Endothelial cell of umbilical vein (primary cell): ENCODE results near the gene CACNB3. TPM values are rescaled to one million over a fixed set of nuclear protein-coding genes. Genes with fewer than 3 reads are reported as not detected.

Experiments
- BruUV-seq: library from RNA; stranded (reverse); fragments of 400-500 nt; replicated peaks from 2 replicates; lab custom pipeline; 2021; lab: Mats Ljungman, UMichigan
- CTCF ChIA-PET: fragments of 300-600, 350-600 bp; sonication (Branson Sonifier 250); formaldehyde crosslinking; loops from one replicate; lab custom pipeline; 2021; ENCODE audit warnings: antibody characterized with exemption, inconsistent platforms; lab: Charles Lee
- POLR2A ChIA-PET: fragments of 300-600, 350-600 bp; sonication (Branson Sonifier 250); formaldehyde crosslinking; loops from one replicate; lab custom pipeline; 2021; ENCODE audit warnings: antibody characterized with exemption, inconsistent platforms; lab: Charles Lee
- DNase-seq: peaks from one replicate; pipeline ENCODE4 v3.0.0-alpha.2; 2011; ENCODE audit warnings: low read depth, low spot score
- FAIRE-seq: peaks from 2 replicates; lab custom pipeline; 2011; peaks lifted over from hg19 to GRCh38; lab: Jason Lieb, UNC
- H2AFZ ChIP-seq: 2 replicates; pipeline ENCODE4 v1.6.0; 2012; ENCODE audit warnings: low read depth, low read length, control low read depth, inconsistent platforms
- H3K27ac ChIP-seq: 2 replicates; pipeline ENCODE4 v1.5.1; 2011; ENCODE audit warnings: low read depth, mild to moderate bottlenecking, control low read depth, low read length, moderate library complexity; ENCODE audit not compliant: insufficient read depth
- H3K27me3 ChIP-seq, 2 experiments: 2 replicates each; pipeline versions ENCODE4 v1.6.0 to v1.6.1; 2011; ENCODE audit warnings: low read length in 2 of 2, mixed read lengths in 1 of 2; ENCODE audit not compliant: control insufficient read depth in 2 of 2, insufficient read depth in 2 of 2
- H3K36me3 ChIP-seq, 2 experiments: 2 replicates in 1 of 2; 3 replicates in 1 of 2; pipeline ENCODE4 v1.5.1; 2011; ENCODE audit warnings: low read length in 2 of 2, mild to moderate bottlenecking in 1 of 2, moderate library complexity in 1 of 2; ENCODE audit not compliant: control insufficient read depth in 2 of 2, insufficient read depth in 2 of 2; ENCODE audit errors: extremely low read depth in 1 of 2
- H3K4me1 ChIP-seq: 3 replicates; pipeline ENCODE4 v1.5.1; 2011; ENCODE audit warnings: mild to moderate bottlenecking, low read length; ENCODE audit not compliant: control insufficient read depth, insufficient read depth; ENCODE audit errors: extremely low read depth
- H3K4me2 ChIP-seq: 2 replicates; pipeline ENCODE4 v1.6.1; 2011; ENCODE audit warnings: low read length, control low read depth, mixed read lengths; ENCODE audit not compliant: insufficient read depth
- H3K4me3 ChIP-seq, 3 experiments: fragments of 200-600 bp in 1 of 3; sonication (generic), shearing (Covaris generic) in 1 of 3; replicated peaks in 1 of 3; 2 replicates each; pipeline ENCODE4 v1.5.1; 2011 to 2016; ENCODE audit warnings: control low read depth in 3 of 3, low read length in 3 of 3, mild to moderate bottlenecking in 2 of 3, inconsistent platforms in 1 of 3, low read depth in 1 of 3, moderate library complexity in 1 of 3; ENCODE audit not compliant: insufficient read depth in 1 of 3
- H3K79me2 ChIP-seq: 2 replicates; pipeline ENCODE4 v1.6.0; 2012; ENCODE audit warnings: low read length, inconsistent platforms; ENCODE audit not compliant: control insufficient read depth, insufficient read depth
- H3K9ac ChIP-seq: replicated peaks from 2 replicates; pipeline ENCODE3; 2011; ENCODE audit warnings: low read length, control low read depth; ENCODE audit not compliant: insufficient read depth; ENCODE audit errors: extremely low read depth
- H3K9me1 ChIP-seq: replicated peaks from 3 replicates; pipeline ENCODE4 v1.6.0; 2011; ENCODE audit warnings: mild to moderate bottlenecking, low read length; ENCODE audit not compliant: control insufficient read depth, insufficient read depth; ENCODE audit errors: extremely low read depth
- H3K9me3 ChIP-seq: replicated peaks from 2 replicates; pipeline ENCODE4 v1.5.1; 2012; ENCODE audit warnings: low read length, inconsistent platforms; ENCODE audit not compliant: control insufficient read depth, insufficient read depth
- H4K20me1 ChIP-seq: replicated peaks from 2 replicates; pipeline ENCODE3; 2011; ENCODE audit warnings: mild to moderate bottlenecking, low read length; ENCODE audit not compliant: control insufficient read depth, insufficient read depth; ENCODE audit errors: extremely low read depth
- EZH2 ChIP-seq: IDR thresholded peaks from 2 replicates; pipeline ENCODE4 v1.6.1; 2012; ENCODE audit warnings: borderline replicate concordance, low read depth, mild to moderate bottlenecking, moderate library complexity, low read length, inconsistent platforms; ENCODE audit not compliant: severe bottlenecking
- FOS ChIP-seq: IDR thresholded peaks from 2 replicates; pipeline ENCODE4 v1.6.1; 2011; ENCODE audit warnings: mild to moderate bottlenecking, low read length, moderate library complexity, borderline replicate concordance; ENCODE audit not compliant: insufficient read depth
- JUN ChIP-seq: IDR thresholded peaks from 2 replicates; pipeline ENCODE4 v1.6.1; 2011; ENCODE audit warnings: borderline replicate concordance, low read depth; ENCODE audit not compliant: insufficient read length, insufficient read depth
- MYC ChIP-seq: IDR thresholded peaks from one replicate; pipeline ENCODE4 v1.6.1; 2011; ENCODE audit warnings: mild to moderate bottlenecking, low read depth, low read length
- POLR2A ChIP-seq: IDR thresholded peaks from 2 replicates; pipeline ENCODE4 v1.6.1; 2012; ENCODE audit warnings: low read depth, mild to moderate bottlenecking, control low read depth, low read length
- dilution Hi-C: fragments of 300-500 bp; cut with MboI; formaldehyde crosslinking; loops from one replicate; pipeline ENCODE4 v1.15.0; 2019; ENCODE audit warnings: low sequenced_read_pairs; ENCODE audit not compliant: extremely low pct_ligation_motif_present
- intact Hi-C: fragments of 100-400 bp; cut with micrococcal nuclease; formaldehyde crosslinking; loops from one replicate; pipeline ENCODE4 v1.10.0; 2022
- polyA plus RNA-seq, 4 experiments: library from polyadenylated mRNA; depleted of rRNA in 3 of 4; stranded (reverse) in 3 of 4; unstranded in 1 of 4; fragments of >200 nt; gene quantifications; 2 replicates each; pipeline versions ENCODE4 v1.2.1 to v1.2.3, GENCODE V29; 2011 to 2012; ENCODE audit warnings: missing spikeins in 1 of 4
- total RNA-seq: library from RNA; stranded (reverse); gene quantifications from 2 replicates; pipeline ENCODE4 v1.2.3, GENCODE V29; 2021

CACNB3 gene
- total and polyA plus RNA-seq, 2 donors (not counting 3 experiments of a cell fraction or from before 2014, with no cell fraction given) = 37.4 to 61.8 TPM

DNA sequence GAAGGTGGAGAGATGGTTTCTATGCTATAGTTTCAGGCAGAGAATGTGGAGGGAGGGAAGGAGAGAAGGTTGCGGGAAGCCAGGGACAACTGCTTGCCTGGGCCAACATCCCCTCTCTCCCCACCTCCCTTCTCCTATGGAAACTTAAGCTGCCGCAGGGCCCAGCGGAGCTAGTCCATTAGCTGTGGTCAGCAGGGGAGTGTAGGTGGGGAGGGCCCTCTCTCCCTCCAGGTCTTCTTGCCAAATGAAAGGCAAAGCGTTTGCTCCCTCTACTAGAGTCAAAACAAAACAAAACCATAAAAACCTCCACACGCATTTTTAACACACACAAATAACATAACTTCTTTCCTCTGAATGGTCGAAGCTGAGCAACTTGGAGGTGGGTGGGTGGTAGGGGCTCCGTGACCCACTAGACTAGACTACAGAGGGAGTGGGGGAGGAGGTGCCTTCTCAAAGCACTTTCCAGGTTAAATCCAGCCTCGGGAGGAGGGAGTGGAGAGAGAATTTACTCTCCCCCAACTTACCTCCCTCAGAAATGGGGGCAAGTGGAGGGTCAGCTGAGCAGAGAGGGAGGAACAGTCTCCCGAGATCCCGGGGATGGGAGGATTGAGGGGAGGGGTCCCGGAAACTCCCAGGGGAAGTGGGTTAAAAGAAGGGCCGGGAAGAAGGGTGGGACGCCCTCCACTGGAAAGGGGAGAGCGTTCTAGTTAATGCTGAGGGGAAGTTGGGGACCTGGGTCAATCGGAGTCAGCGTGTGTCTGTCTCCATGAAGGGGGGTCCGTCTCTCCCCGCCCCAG lies 4.6 kb upstream of the CACNB3 start:
- Histone ChIP-seq H3K27me3 (no peaks in the 10 kb centered on the region), H3K9me1 (no peaks in the 10 kb centered on the region), H3K36me3 (no peaks in the 10 kb centered on the region), H2AFZ (peak overlapping the region; percentile 49), H3K9ac (peak overlapping the region; percentile 47), H3K9me3 (no peaks in the 10 kb centered on the region), H3K79me2 (no peaks in the 10 kb centered on the region), H3K4me3 (peak overlapping the region; percentile 45 to 63 (median 54)), H4K20me1 (no peaks in the 10 kb centered on the region), H3K4me2 (peak overlapping the region; percentile 68), H3K4me1 (peaks cover 20% of the 10 kb centered on the region), H3K27ac (no peak overlapping the region)
- no peak for FAIRE-seq
- ChIA-PET CTCF (interaction anchor here (1.5 to 2.6 kb wide), 3 partner anchors 8 to 33 kb away, joined by 4 to 12 read pairs (median 7); partner anchors contain the start of gene ADCY6), POLR2A (no interaction called here)
- intact Hi-C loops (loop anchor here (2.0 kb wide), 1 partner anchor 77 kb away; no protein-coding TSS in a partner anchor), dilution Hi-C loops (no loop called here)
- no peak for TF ChIP-seq MYC
- no peak for TF ChIP-seq JUN
- no peak for TF ChIP-seq EZH2
- no peak for TF ChIP-seq POLR2A
- no peak for TF ChIP-seq FOS
- no TSS peak for BruUV-seq
- no peak for DNase-seq
